Fibroblast of skin of scalp (primary cell): ENCODE results near the gene BBS2.

Experiments used
- DNase-seq: peaks from one replicate; pipeline ENCODE4 v3.0.0-alpha.2; 2013

BBS2 gene

GRCh38 chr16:56475201-56475600 lies 44.6 kb downstream of the BBS2 start:
- no peak for DNase-seq

GRCh38 chr16:56470666-56471065 lies 49.2 kb downstream of the BBS2 start:
- no peak for DNase-seq

DNA sequence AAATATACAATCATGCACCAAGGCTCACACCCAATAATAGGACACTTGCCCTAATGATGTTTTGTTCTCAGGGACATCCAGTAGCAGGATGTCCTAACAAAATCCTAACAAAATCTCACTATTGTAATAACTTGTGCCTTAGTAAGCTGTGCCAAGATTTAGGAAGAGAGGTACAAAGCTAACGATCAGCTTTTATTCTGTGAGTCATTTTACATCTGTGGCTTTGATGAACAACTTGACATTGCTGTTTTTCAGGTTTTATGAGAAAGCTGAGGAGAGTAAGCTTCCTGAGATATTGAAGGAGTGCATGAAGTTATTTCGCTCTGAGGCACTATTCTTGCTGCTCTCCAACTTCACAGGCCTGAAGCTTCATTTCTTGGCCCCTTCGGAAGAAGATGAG lies 49.6 kb downstream of the BBS2 start:
- no peak for DNase-seq

DNA sequence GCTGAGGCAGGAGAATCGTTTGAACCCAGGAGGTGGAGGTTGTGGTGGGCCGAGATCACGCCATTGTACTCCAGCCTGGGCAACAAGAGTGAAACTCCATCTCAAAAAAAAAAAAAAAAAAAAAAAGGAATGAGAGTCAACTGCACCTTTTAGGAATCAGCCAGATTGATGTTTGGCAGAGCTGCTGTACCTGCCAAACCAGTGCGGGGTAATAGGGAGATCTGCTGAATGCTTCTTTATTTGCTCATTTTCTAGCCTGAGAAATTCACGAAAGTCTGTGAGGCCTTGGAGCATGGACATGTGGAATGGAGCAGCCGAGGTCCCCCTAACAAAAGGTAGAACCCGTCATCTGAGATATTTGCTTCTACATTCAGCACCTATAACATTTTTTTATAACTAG lies 50.1 kb downstream of the BBS2 start:
- no peak for DNase-seq

- no peak for DNase-seq
Observed at GRCh38 chr16:56468800-56469199, 51.0 kb downstream of the BBS2 start.

DNA sequence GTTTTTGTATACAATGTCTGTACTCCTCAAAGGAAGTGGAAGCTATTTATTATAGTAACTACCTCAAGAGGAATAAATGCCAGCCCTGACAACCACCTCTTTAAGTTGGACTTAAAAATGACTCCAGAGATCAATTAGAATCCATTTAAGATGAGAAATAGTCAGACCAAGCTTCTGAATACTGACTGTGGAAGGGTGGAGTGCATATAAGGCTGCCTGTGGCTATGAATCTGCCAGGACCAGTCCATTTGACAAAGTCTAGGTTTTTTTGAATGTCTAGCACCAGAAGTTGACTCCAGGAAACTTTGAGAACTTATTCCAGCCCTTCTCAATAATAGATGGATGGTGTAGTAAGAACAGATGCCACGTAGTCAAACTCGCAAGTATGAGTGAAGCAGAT lies 53.5 kb downstream of the BBS2 start:
- DNase-seq: no peak

DNA sequence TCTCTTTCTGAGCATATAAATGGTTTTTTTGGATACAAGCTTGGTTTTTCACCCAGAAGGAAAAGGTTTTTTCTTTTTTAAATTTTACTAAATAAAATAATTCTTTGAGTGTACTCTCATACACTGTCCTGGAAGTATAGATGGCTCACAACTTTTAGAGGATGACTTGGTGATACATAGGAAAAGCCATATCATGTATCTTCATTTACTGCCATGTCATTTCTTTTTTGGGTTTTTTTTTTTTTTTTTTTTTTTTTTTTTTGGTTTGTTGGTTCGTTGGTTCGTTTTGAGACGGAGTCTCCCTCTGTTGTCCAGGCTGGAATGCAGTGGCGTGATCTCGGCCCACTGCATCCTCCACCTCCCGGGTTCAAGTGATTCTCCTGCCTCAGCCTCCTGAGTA lies 56.7 kb downstream of the BBS2 start:
- DNase-seq: no peak

DNA sequence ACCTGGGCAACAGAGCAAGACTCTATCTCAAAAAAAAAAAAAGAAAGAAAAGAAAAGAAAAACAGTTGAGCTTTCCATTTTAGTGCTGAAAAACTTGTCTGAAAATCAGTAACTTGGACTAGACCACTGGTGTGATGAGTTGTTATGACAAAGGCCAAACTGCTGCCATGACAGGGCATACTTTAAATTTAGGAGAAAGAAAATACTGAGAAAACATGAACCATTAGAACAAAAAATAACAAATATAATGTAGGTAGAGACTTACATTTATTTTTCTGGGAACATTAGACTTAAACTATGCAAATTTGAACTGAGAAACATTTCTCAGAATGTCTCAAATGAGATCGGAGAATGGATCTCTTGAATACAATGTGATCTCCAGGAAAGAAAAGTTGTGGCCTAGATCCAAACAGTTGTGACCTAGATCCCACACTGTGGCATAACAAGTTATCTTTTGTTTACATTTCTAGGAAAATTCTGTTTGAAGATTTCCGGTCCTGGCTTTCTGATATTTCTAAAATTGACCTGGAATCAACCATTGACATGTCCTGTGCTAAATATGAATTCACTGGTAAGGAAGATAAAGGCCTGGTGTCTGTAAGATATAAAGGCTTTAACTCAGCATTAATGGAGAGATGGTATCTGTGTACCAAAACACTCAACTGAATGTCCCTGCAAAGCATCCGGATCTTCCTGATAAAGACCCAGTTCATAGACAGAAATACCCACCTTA lies 57.6 kb downstream of the BBS2 start:
- DNase-seq: no peak

- no peak for DNase-seq
Observed at GRCh38 chr16:56460101-56460500, 59.7 kb downstream of the BBS2 start.

- DNase-seq: no peak
Observed at GRCh38 chr16:56457927-56458470, 61.8 kb downstream of the BBS2 start.

- peak; percentile 55 for DNase-seq
Observed at GRCh38 chr16:56451753-56452689, 67.8 kb downstream of the BBS2 start.

- DNase-seq: peak; percentile 98
Observed at GRCh38 chr16:56450986-56451752, 68.7 kb downstream of the BBS2 start, which contains the start of the genes NUDT21 and OGFOD1. TSS of gene NUDT21 (minus strand) at chr16:56451332. CDS start at chr16:56451202, 130 bp downstream. TSS of gene OGFOD1 (plus strand) at chr16:56451554. CDS start at chr16:56451613, 59 bp downstream.

GRCh38 chr16:56450275-56450985 lies 69.4 kb downstream of the BBS2 start:
- DNase-seq: peak; percentile 4

GRCh38 chr16:56448005-56448404 lies 71.8 kb downstream of the BBS2 start:
- no peak for DNase-seq

GRCh38 chr16:56447286-56447685 lies 72.5 kb downstream of the BBS2 start:
- DNase-seq: no peak

- no peak for DNase-seq
Observed at GRCh38 chr16:56438038-56438437, 81.8 kb downstream of the BBS2 start.

- DNase-seq: no peak
Observed at GRCh38 chr16:56436258-56436657, 83.6 kb downstream of the BBS2 start.
